Pulmonary artery endothelial cell (primary cell): ENCODE results near the gene SORL1. TPM values are rescaled to one million over a fixed set of nuclear protein-coding genes. Genes with fewer than 3 reads are reported as not detected.

Experiments
- DNase-seq: peaks from one replicate; pipeline ENCODE4 v3.0.0-alpha.2; 2011; ENCODE audit warnings: low read depth, low spot score
- total RNA-seq: library from RNA; depleted of rRNA; stranded (reverse); fragments of >200 nt; gene quantifications from 2 replicates; pipeline ENCODE4 v1.2.3, GENCODE V29; 2014

The SORL1 gene
- total RNA-seq, 1 donor from 2014 or later: 0.26 TPM

- no peak for DNase-seq
Observed at GRCh38 chr11:121451178-121451985, 732 bp upstream of the SORL1 start.

GRCh38 chr11:121452609-121453150 lies 566 bp downstream of the SORL1 start, which contains the start of gene SORL1-AS1:
Gene SORL1-AS1 (minus strand): TSS chr11:121452967.
- no peak for DNase-seq

DNA sequence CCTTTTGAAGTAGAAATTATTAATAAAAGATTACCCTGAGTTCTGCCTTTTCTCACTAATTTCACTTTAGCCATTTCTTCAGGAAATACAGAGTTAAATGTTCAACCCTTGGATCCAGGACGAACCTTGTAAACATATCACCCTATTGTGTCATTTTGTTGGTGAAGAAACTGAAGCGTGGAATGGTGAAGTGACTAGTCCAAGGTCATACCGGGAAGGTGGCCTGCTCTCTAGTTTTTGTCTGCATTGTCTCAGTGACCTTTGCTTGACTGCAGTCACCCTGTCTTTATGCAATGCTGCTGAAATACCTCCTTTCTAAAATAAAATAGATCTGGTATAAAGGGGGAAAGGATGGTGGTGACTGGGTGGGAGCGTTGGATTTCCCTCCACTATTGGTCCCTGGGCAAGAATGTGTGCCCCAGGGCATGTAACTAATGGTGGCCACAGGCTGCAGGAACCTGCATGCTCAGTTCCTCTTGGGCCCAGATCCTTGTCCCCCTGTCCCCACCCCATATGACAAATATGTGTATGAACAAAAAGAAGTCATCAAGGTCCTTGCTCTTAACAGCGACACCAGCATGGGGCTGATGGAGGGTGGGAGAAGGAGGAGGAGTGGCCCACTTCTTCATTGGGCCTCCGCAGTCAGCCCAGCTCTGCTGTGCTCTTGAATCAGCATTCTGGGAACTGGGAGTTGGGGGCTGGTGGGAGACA lies 1.6 kb downstream of the SORL1 start:
- no peak for DNase-seq

DNA sequence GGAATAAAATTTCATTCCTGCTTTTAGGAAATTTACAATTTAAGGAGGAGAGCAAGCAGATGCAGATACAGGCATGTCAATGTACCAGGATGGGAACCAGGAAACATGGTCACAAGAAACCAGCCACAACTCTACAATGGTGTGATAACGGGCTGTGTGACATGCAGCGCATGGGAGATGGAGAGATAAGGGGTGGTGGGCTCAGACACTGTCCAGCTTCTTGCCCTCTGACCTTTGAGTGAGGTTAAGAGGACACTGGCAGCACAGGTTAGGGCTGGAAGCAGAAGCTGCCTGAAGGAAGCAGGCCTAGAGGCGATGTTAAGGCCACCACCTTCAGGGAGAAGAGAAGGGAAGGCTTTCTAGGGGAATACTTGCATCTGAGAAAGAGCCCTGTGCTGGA lies 3.0 kb downstream of the SORL1 start:
- no peak for DNase-seq

DNA sequence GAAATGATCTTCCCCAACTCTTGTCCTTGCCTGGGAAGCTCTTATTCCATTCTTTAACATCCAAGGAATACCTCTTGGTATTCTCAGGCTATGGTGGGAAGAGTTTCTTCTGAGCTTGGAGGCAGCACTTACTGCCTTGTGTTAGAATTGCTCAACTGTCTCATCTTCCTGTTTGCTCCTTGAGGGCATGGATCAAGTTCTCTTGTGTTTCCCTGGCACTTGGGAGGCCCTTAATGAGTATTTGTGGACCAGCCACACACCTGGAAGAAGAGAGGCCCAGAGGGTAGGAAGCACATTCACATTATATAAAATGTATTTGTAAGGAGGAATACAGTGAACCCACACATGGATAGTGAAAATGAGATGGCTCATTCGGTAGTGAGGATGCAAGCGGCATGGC lies 4.0 kb downstream of the SORL1 start:
- no peak for DNase-seq

DNA sequence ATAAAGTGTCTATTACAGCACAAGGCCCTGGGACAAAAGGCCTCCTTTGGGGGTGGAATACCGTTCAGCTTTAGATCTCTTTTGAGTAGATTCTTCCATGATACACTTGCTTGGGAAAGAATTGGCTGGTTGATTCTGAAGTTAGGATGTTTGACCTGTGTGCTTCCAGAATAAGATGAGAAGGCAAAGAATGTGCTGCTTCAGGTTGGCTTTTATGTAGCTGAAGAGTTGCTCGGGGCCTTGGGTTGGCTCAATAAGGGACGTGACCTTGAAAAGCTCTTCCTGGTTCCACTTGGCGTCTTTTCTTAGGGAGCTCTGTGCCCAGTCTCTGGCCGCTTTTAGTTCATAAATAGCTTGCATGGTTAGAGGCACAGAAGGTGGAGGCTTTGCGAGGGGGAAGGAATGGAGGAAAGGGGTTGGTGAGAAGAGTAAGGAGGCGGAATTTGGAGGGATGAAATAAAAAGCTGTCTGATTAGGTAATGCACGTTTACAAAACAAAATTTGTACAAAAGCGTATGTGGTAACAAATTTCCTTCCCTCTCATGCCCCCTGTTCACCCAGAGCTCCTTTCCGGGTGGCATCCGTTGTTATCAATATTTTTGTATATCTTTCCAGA lies 4.8 kb downstream of the SORL1 start:
- no peak for DNase-seq

- DNase-seq: no peak
Observed at GRCh38 chr11:121458551-121458950, 6.4 kb downstream of the SORL1 start.

- DNase-seq: no peak
Observed at GRCh38 chr11:121459413-121460017, 7.4 kb downstream of the SORL1 start.

GRCh38 chr11:121460941-121461514 lies 8.9 kb downstream of the SORL1 start:
- DNase-seq: no peak

- no peak for DNase-seq
Observed at GRCh38 chr11:121461843-121462242, 9.7 kb downstream of the SORL1 start.

- DNase-seq: no peak
Observed at GRCh38 chr11:121463689-121464335, 11.7 kb downstream of the SORL1 start.

DNA sequence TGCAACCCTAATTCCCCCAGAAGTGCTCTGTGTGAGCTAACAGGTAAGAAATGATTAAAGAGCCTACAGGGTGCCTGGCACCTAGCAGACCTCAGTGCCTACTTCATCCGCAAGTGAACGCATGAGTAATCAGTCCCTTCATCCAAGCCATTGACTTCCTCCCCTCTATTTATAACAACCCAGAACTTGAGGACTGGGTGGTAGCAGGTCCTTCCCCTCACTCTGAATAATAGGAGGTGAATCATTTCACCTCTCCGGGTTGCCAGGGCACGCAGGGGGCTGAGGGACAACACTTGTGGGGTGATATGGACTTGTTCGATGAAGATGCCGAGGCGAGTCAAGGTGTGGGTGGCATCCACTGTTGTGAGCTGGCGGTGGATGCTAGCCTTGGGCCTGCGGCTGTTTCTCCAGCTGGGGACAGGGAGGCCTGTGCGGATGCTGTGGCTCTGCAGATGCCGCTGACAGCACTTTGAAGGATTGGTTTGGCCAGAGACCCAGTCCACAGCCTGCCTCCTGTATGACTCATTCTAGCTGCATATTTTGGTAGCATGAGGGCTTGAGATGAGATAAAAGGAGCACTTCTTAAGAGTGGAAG lies 12.3 kb downstream of the SORL1 start:
- peak; percentile 57 for DNase-seq

GRCh38 chr11:121465709-121466062 lies 13.6 kb downstream of the SORL1 start:
- no peak for DNase-seq

GRCh38 chr11:121466063-121466794 lies 14.1 kb downstream of the SORL1 start:
- peak; percentile 84 for DNase-seq

- no peak for DNase-seq
Observed at GRCh38 chr11:121467471-121467870, 15.4 kb downstream of the SORL1 start.

DNA sequence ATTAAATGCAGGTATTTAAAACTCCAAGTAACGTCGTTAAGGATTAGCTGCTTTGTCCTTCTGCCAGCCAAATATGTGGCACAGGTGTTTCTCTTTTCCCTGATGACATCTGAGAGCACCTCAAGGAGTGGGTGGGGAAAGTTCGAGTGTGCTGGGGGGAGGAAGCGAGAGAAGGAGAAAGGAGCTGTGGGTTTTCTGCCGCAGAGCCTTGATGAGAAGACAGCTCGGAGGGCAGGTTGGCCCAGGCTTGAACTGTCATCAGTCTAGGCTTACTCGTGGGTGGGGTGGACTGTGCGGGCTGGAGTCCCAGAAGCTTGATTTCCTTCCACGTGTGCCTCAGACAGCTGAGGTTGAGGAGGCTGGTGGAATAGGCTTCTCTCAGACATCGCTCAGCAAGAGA lies 15.9 kb downstream of the SORL1 start:
- no peak for DNase-seq

GRCh38 chr11:121469910-121470309 lies 17.8 kb downstream of the SORL1 start:
- no peak for DNase-seq

GRCh38 chr11:121471167-121471566 lies 19.1 kb downstream of the SORL1 start:
- DNase-seq: no peak

DNA sequence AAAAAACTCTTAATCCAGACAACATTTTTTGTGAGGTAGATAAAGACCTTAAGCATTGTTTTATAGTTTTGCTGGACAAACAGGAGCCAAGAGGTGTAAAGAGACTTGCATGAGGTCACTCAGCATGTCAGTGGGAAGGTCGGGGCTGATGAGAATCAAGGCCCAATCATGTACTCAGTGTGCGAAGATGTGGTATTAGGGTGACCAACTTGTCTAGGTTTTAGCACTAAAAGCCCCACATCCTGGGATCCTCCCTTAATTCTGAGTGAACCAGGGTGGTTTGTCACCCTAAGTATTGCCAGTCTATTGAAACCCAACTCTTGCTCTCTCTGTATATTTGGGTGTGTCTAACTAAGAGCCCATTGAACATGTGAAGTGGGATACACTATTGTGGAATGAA lies 20.2 kb downstream of the SORL1 start:
- DNase-seq: no peak
